ENCODE results near the gene KRTAP2-2.
"Not testable (repeated sequence)": the region's sequence is repeated elsewhere in the genome, so short reads cannot be mapped to it uniquely, and the experiment has no call there.

KRTAP2-2 gene

GRCh38 chr17:41065016-41065689 lies 10.1 kb upstream of the KRTAP2-2 start:
- not testable (repeated sequence) for DNase-seq (ENCODE audit: low read depth in 3 of 3)

- DNase-seq (ENCODE audit: low read depth in 3 of 3): no peak
These were observed 9.3 kb upstream of the KRTAP2-2 start for GRCh38 chr17:41064301-41064700.

DNA sequence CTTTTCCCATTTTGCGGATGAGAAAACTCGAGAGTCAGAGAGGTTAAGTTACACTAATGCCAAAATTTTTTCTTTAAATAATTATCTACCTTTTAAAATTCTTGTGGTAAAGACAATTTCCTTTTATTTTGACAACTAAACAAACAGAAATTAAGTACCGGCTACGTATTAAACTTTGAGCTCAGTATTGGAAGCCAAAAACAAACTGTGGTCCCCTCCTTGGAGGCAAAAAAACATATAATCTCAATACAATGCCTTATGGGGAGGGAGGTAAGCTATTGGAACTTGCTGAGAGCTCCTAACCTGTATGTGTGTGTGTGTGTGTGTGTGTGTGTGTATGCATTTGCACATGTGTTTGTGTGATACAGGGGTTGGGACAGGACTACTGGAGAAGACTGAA lies 8.4 kb upstream of the KRTAP2-2 start:
- no peak for DNase-seq (ENCODE audit: low read depth in 3 of 3)

GRCh38 chr17:41061964-41062363 lies 6.9 kb upstream of the KRTAP2-2 start:
- DNase-seq (ENCODE audit: low read depth in 3 of 3): no peak

GRCh38 chr17:41060052-41060604 lies 5.1 kb upstream of the KRTAP2-2 start, which contains the start of gene KRTAP2-3:
KRTAP2-3 (minus strand) TSS chr17:41060114; CDS start chr17:41060050, 64 bp downstream.
- DNase-seq (ENCODE audit: low read depth in 3 of 3): no peak

- not testable (repeated sequence) for DNase-seq (ENCODE audit: low read depth in 3 of 3)
These were observed 4.4 kb upstream of the KRTAP2-2 start for GRCh38 chr17:41059276-41060051.

DNA sequence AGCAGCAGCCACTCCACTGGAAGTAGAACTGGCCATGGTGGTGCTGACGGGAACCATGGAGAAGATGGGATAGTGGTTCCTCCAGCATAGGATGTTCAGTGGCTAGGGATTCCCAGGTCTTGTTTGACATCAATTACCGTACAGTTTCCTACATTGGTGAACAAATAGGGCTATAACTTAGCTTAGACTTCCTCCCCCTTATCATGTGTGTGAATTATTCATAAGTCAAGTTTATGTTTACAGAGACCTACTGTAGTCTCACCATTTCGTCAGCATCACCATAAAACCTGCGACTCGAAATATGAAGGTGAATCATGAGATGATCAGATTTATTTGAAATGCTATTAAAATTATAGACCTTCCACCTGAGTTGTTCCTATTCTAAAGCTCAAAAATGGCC lies 3.7 kb upstream of the KRTAP2-2 start:
- no peak for DNase-seq (ENCODE audit: low read depth in 3 of 3)

DNA sequence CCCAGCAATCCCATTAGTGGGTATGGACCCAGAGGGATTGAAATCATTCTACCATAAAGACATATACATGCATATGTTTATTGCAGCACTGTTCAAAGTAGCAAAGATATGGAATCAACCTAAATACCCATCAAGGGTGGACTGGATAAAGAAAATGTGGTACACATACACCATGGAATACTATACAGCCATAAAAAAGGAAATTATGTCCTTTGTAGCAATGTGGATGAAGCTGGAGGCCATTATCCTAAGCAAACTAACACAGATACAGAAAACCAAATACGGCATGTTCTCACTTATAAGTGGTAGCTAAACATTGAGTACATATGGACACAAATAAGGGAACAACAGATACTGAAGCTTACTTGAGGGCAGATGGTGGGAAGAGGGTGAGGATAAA lies 2.5 kb upstream of the KRTAP2-2 start:
- no peak for DNase-seq (ENCODE audit: low read depth in 3 of 3)

- DNase-seq (ENCODE audit: low read depth in 3 of 3): not testable (repeated sequence)
These were observed 474 bp downstream of the KRTAP2-2 start for GRCh38 chr17:41054556-41054955.

DNA sequence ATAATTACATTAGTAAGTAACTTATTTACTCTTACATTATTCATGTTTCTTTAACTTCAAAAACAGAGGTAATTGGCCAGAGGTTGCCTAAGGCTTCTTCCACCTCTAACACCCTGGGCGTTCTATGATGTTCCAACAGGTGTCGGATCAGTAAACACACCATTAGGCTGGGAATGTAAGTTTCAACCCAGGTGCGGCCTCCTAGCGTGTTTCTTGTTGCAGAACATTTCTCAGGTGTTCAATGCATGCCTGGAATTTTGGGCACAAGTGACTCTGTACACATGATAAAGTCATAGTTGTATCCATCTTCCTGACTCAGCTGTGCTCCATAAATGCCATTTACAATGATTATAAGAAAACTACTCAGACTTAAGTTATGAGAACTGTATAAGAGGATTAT lies 1.0 kb downstream of the KRTAP2-2 start:
- DNase-seq (ENCODE audit: low read depth in 3 of 3): no peak

- DNase-seq (ENCODE audit: low read depth in 3 of 3): no peak
These were observed 2.5 kb downstream of the KRTAP2-2 start for GRCh38 chr17:41052566-41052965.

- no peak for DNase-seq (ENCODE audit: low read depth in 3 of 3)
These were observed 5.9 kb downstream of the KRTAP2-2 start for GRCh38 chr17:41049110-41049509.

- no peak for DNase-seq (ENCODE audit: low read depth in 3 of 3)
These were observed 6.6 kb downstream of the KRTAP2-2 start for GRCh38 chr17:41048441-41048840.

DNA sequence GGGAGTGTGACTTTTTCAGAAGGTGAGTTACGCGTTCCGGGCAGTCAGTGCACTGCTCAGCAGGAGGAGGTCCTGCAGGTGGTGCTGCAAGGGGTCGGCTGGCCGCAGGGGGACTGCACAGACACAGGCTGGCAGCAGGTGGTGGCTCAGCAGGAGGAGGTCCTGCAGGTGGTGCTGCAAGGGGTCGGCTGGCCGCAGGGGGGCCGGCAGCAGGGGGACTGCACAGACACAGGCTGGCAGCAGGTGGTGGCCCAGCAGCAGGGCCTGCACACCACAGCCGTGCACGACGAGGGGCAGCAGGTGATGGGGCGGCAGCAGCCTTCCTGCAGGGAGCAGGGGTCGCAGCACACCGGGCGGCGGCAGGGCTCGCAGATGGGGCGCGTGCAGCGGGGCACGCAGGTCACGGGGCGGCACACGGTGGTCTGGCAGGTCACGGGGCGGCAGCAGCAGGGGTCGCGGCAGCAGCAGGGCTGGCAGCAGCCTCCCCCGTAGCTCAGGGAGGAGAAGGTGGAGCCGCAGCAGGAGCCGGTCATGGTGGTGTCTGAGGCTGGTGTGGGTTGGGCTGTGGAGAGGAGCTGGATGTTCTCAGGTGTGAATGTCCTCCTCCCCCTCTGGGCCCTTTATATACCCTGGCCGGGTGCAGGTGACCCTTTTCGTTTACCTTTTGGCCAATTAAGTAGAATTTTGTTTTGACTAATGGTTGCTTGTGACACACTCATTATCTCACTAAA lies 8.1 kb downstream of the KRTAP2-2 start, which contains the start of gene KRTAP2-1:
TSS of gene KRTAP2-1 (minus strand) at position 582 of the 731 bp plus-strand sequence. CDS start at position 533, 49 bp downstream.
- not testable (repeated sequence) for DNase-seq (ENCODE audit: low read depth in 3 of 3)

DNA sequence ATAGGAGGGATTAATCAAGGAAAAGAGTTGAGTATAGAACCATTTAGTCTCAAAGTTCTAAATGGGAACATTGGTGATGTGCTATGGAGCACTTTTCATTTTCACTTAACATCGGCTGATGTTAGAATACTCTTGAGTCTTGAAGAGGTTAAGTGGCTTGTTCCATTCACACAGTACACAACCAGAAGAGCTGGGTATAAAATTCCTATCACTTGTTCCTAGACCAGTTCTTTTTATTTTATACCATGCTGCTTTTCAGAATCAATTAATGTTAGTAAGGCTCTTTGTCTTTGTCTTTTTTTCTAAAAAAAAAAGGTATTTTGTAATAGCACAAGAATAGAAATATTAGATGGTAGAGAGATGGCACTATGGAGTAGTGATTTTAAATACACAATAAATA lies 12.1 kb downstream of the KRTAP2-2 start:
- no peak for DNase-seq (ENCODE audit: low read depth in 3 of 3)

GRCh38 chr17:41040783-41041571 lies 14.1 kb downstream of the KRTAP2-2 start, which contains the start of gene KRTAP1-1:
KRTAP1-1 (minus strand) TSS chr17:41041450; CDS start chr17:41041397, 53 bp downstream.
- not testable (repeated sequence) for DNase-seq (ENCODE audit: low read depth in 3 of 3)

DNA sequence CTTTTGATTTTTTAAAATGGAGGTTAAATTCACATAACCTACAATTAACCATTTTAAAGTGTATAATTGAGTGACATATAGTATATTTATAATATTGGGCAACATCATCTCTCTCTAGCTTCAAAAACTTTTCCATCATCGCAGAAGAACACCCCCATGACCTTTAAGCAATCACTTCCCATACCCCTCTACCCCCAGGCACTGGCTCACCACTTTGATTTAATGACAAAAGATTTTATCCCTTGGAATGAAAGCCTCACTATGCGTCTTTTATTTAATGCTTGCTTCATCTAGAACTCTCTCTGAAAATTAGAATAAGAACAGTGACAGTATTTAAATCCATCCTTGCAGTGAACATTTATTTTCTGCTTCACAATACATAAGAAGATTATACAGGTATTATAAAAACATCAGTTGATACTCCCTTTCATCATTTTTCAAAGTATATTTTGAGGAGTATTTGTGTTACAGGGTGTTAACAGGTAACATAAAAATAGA lies 17.1 kb downstream of the KRTAP2-2 start:
- DNase-seq (ENCODE audit: low read depth in 3 of 3): no peak

DNA sequence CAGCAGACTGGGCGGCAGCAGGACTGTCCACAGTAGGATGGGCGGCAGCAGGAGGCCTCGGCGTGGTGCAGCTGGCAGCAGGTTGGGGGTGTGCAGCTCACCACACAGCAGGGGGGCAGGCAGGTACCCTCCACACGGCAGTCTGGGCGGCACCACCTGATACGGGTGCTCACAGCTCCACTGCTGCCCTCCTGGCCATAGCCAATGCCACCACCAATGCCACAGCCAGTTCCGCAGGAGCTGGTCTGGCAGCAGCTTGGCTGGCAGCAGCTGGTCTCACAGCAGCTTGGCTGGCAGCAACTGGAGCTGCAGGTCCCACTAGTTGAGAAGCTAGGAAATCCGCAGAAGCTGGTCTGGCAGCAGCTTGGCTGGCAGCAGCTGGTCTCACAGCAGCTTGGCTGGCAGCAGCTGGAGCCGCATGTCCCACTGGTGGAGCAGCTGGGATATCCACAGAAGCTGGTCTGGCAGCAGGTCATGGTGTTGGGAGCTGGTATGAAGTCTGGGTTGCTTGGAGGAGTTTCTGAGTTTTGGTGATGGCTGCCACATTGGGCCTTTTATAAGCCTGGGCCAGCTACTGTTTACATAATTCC lies 20.6 kb downstream of the KRTAP2-2 start, which contains the start of gene KRTAP1-3:
TSS of gene KRTAP1-3 (minus strand) at position 529 of the 590 bp plus-strand sequence. CDS start at position 476, 53 bp downstream.
- not testable (repeated sequence) for DNase-seq (ENCODE audit: low read depth in 3 of 3)

DNA sequence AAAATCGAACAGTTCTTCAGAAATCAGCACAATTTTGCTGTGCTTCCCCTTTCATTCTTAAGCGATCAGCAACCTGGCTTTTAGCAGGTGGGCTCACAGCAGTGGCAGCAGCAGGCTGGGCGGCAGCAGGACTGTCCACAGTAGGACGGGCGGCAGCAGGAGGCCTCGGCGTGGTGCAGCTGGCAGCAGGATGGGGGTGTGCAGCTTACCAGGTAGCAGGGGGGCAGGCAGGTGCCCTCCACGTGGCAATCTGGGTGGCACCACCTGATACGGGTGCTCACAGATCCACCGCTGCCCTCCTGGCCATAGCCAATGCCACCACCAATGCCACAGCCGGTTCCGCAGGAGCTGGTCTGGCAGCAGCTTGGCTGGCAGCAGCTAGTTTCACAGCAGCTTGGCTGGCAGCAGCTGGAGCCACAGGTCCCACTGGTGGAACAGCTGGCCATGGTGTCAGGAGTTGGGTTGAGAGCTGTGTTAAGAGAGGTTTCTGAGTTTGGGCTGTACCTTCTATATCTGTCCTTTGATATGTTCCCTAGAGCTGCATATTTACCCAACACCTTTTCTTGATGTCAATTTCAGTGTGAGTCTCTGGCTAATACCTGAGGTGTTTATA lies 25.3 kb downstream of the KRTAP2-2 start, which contains the start of gene KRTAP1-4:
TSS of gene KRTAP1-4 (minus strand) at position 563 of the 613 bp plus-strand sequence. CDS start at position 446, 117 bp downstream.
- no peak for DNase-seq (ENCODE audit: low read depth in 3 of 3)
